Endodermal cell (in vitro differentiated cells): ENCODE results near the gene ATG4D. TPM values are rescaled to one million over a fixed set of nuclear protein-coding genes. Genes with fewer than 3 reads are reported as not detected.
A peak's percentile ranks its signal among the peaks of the same experiment; 100 is the strongest.

Source experiments
- DNase-seq: peaks from one replicate; pipeline ENCODE4 v3.0.0-alpha.2; 2017
- H3K27ac ChIP-seq: 2 replicates; pipeline ENCODE4 v1.5.1; 2013; ENCODE audit warnings: mild to moderate bottlenecking, low read depth, low read length, moderate library complexity
- H3K27me3 ChIP-seq: 2 replicates; pipeline ENCODE4 v1.6.1; 2013; ENCODE audit warnings: mild to moderate bottlenecking, low read length, moderate library complexity; ENCODE audit not compliant: insufficient read depth, control insufficient read depth, poor library complexity, severe bottlenecking
- H3K36me3 ChIP-seq: 2 replicates; pipeline ENCODE4 v1.7.0; 2013; ENCODE audit warnings: mild to moderate bottlenecking, low read length, moderate library complexity; ENCODE audit not compliant: control insufficient read depth, insufficient read depth
- H3K4me1 ChIP-seq: one replicate; pipeline ENCODE4 v1.7.0; 2013; ENCODE audit warnings: low read length; ENCODE audit not compliant: control insufficient read depth, insufficient read depth
- H3K4me3 ChIP-seq: 2 replicates; pipeline ENCODE4 v1.5.1; 2013; ENCODE audit warnings: mild to moderate bottlenecking, low read length, moderate library complexity
- H3K9ac ChIP-seq: 2 replicates; pipeline ENCODE4 v1.6.1; 2013; ENCODE audit warnings: mild to moderate bottlenecking, low read length, moderate library complexity; ENCODE audit not compliant: poor library complexity, severe bottlenecking; ENCODE audit errors: extremely low read depth
- H3K9me3 ChIP-seq: 2 replicates; pipeline ENCODE4 v1.6.1; 2013; ENCODE audit warnings: mild to moderate bottlenecking, low read length, moderate library complexity; ENCODE audit not compliant: control insufficient read depth
- H3K27ac Mint-ChIP-seq: 2 replicates; pipeline ENCODE4 v1.8.0; 2020; ENCODE audit warnings: mixed read lengths
- H3K27me3 Mint-ChIP-seq: 2 replicates; pipeline ENCODE4 v1.8.0; 2021; ENCODE audit warnings: mild to moderate bottlenecking, mixed read lengths; ENCODE audit not compliant: insufficient read depth
- H3K36me3 Mint-ChIP-seq: 2 replicates; pipeline ENCODE4 v1.8.0; 2020; ENCODE audit warnings: low read depth, mixed read lengths
- H3K4me1 Mint-ChIP-seq: 2 replicates; pipeline ENCODE4 v1.8.0; 2020; ENCODE audit warnings: mixed read lengths
- H3K4me3 Mint-ChIP-seq: 2 replicates; pipeline ENCODE4 v1.8.0; 2020; ENCODE audit warnings: mild to moderate bottlenecking, moderate library complexity, mixed read lengths
- H3K9me3 Mint-ChIP-seq: 2 replicates; pipeline ENCODE4 v1.8.0; 2020; ENCODE audit warnings: mild to moderate bottlenecking, mixed read lengths
- WGBS, 2 experiments: methylation state at CpG; one replicate each; pipeline versions ENCODE4 v1.1.5 to v1.1.7; 2013; ENCODE audit warnings: missing lambda C conversion rate in 2 of 2, mixed read lengths in 1 of 2; ENCODE audit not compliant: insufficient coverage in 1 of 2, insufficient read length in 1 of 2; 5-methylcytosine and 5-hydroxymethylcytosine counted together
- total RNA-seq, 2 donors: library from RNA; stranded (reverse); fragmentation: NEBNext Ultra II Directional in 1 of 2; extraction: Animal tissue kit (Norgen Biotek cat#: 25700) in 1 of 2; gene quantifications; 2 replicates in 1 of 2; 3 replicates in 1 of 2; pipeline ENCODE4 v1.2.1, GENCODE V29; 2021
- TF ChIP-seq, protein P1 (sequence below): fragments of 200-600 bp; sonication (generic); conservative IDR thresholded peaks from 2 replicates; pipeline ENCODE4 v1.5.0; 2021; ENCODE audit warnings: antibody characterized with exemption, mild to moderate bottlenecking

ATG4D gene
- total RNA-seq, 2 donors from 2014 or later: 37.9 to 44.8 TPM

DNA sequence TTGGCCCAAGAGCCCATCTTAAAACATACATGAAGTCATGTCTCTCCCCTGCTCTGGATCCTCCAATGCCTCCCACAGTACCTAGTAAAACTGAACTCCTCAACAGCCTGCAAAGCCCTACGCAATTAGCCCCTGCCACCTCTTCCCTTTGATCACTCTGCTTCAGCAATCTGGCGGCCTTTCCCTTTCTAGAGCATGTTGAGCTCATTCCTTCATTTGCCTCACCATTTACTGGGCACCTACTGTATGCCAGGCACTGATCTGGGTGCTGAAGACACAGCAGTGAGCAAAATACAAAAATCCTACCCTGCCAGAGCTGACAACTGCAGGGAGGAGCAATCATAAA is 43.5 kb upstream of the ATG4D start:
- peaks cover 13% of the 10 kb centered on the region for H3K4me1 Mint-ChIP-seq
- Histone ChIP-seq H3K36me3 (peaks cover 26% of the 10 kb centered on the region), H3K27ac (no peak overlapping the region), H3K27me3 (no peaks in the 10 kb centered on the region), H3K4me3 (no peak overlapping the region), H3K4me1 (no peaks in the 10 kb centered on the region), H3K9ac (no peak overlapping the region), H3K9me3 (no peaks in the 10 kb centered on the region)
- 87 to 100% methylated on average over 2 of the region's 2 CpGs for WGBS, 2 experiments
- TF ChIP-seq, protein P1, sequence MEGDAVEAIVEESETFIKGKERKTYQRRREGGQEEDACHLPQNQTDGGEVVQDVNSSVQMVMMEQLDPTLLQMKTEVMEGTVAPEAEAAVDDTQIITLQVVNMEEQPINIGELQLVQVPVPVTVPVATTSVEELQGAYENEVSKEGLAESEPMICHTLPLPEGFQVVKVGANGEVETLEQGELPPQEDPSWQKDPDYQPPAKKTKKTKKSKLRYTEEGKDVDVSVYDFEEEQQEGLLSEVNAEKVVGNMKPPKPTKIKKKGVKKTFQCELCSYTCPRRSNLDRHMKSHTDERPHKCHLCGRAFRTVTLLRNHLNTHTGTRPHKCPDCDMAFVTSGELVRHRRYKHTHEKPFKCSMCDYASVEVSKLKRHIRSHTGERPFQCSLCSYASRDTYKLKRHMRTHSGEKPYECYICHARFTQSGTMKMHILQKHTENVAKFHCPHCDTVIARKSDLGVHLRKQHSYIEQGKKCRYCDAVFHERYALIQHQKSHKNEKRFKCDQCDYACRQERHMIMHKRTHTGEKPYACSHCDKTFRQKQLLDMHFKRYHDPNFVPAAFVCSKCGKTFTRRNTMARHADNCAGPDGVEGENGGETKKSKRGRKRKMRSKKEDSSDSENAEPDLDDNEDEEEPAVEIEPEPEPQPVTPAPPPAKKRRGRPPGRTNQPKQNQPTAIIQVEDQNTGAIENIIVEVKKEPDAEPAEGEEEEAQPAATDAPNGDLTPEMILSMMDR: no peak
- no peaks in the 10 kb centered on the region for H3K27me3 Mint-ChIP-seq
- peaks cover 32% of the 10 kb centered on the region for H3K36me3 Mint-ChIP-seq
- peak overlapping the region; percentile 80 for H3K4me3 Mint-ChIP-seq
- no peaks in the 10 kb centered on the region for H3K9me3 Mint-ChIP-seq
- H3K27ac Mint-ChIP-seq: peak overlapping the region; percentile 90
- DNase-seq: no peak

DNA sequence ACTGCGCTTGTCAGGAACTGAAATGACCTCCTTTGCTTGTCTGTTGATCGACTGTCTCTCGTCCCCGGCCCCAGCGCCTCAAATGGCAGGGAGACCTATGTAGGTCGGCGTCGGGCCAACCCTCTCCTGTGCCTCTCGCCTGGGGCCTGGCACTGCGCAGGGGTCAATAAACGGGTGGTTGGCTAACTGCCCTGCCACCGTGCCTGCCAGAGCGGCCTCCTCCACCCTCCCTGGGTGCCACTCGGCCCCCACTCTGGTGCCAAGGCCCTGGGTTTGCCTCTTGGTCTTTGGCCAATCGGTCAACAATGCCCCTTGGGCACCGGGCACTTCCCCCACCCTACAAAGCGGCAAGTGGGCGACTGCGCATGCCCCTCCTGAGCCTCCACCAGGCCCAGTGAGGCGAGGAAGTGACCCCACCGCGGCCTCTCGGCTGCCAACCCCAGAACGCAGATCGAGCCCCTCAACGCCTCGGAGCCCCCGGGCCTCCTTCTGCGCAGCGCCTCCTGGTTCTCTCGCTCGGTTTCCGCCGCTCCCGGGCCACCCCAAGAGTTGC is 41.7 kb upstream of the ATG4D start:
- H3K36me3 Mint-ChIP-seq: peaks cover 24% of the 10 kb centered on the region
- H3K4me1 ChIP-seq: no peaks in the 10 kb centered on the region
- no peaks in the 10 kb centered on the region for H3K9me3 ChIP-seq
- H3K9ac ChIP-seq: peak overlapping the region; percentile 94
- H3K4me1 Mint-ChIP-seq: peaks cover 13% of the 10 kb centered on the region
- H3K4me3 ChIP-seq: peak overlapping the region; percentile 90
- H3K27me3 ChIP-seq: no peaks in the 10 kb centered on the region
- DNase-seq: peak; percentile 75
- TF ChIP-seq, protein P1: no peak
- peak overlapping the region; percentile 80 for H3K4me3 Mint-ChIP-seq
- WGBS, 2 experiments: 8 to 17% methylated on average over 3 to 35 of the region's 35 CpGs
- peaks cover 17% of the 10 kb centered on the region for H3K36me3 ChIP-seq
- H3K27me3 Mint-ChIP-seq: peaks cover 3% of the 10 kb centered on the region
- peak overlapping the region; percentile 91 for H3K27ac ChIP-seq
- H3K9me3 Mint-ChIP-seq: no peaks in the 10 kb centered on the region
- peak overlapping the region; percentile 94 for H3K27ac Mint-ChIP-seq

DNA sequence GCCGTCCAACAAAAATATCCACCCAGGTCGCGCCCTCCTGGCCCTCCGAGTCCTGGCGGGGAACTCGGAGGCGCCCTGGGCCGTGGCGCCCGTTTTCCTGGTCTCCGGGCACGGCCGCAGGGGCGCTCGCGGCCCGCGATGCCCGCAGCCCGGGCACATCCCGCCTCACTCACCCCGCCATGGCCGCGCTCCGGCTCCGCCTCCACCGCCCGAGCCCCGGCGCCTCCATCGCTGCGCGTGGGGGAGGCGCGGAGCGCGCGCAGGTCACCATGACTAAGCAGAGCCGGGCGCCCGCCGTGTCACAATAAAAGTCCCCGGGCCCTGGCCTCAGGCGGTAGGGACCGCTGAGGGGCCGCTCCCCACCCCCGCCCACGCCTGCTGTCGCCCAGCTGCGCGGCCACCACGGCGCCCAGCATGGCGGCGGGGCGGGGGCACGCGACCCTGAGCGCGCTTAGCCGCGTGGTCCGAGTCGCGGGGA is 41.1 kb upstream of the ATG4D start:
- peaks cover 12% of the 10 kb centered on the region for H3K36me3 ChIP-seq
- DNase-seq: peak; percentile 96
- H3K27ac ChIP-seq: peak overlapping the region; percentile 91
- Mint-ChIP-seq H3K9me3 (no peaks in the 10 kb centered on the region), H3K27me3 (peaks cover 3% of the 10 kb centered on the region), H3K27ac (peak overlapping the region; percentile 94), H3K4me1 (peaks cover 13% of the 10 kb centered on the region), H3K4me3 (peak overlapping the region; percentile 80), H3K36me3 (peaks cover 20% of the 10 kb centered on the region)
- H3K4me1 ChIP-seq: no peaks in the 10 kb centered on the region
- H3K4me3 ChIP-seq: peak overlapping the region; percentile 90
- no peaks in the 10 kb centered on the region for H3K9me3 ChIP-seq
- 0% methylated on average over 12 to 65 of the region's 65 CpGs for WGBS, 2 experiments
- no peaks in the 10 kb centered on the region for H3K27me3 ChIP-seq
- H3K9ac ChIP-seq: peak overlapping the region; percentile 94
- TF ChIP-seq, protein P1: no peak
